GM12874 (cell line): ENCODE data around the gene ATN1.

Experiments used
- TF ChIP-seq, protein P1 (sequence below): IDR thresholded peaks from 2 replicates; pipeline ENCODE4 v1.5.1; 2011; ENCODE audit warnings: low read depth, mild to moderate bottlenecking, control low read depth, low read length, moderate library complexity; ENCODE audit not compliant: insufficient read depth

ATN1 gene

DNA sequence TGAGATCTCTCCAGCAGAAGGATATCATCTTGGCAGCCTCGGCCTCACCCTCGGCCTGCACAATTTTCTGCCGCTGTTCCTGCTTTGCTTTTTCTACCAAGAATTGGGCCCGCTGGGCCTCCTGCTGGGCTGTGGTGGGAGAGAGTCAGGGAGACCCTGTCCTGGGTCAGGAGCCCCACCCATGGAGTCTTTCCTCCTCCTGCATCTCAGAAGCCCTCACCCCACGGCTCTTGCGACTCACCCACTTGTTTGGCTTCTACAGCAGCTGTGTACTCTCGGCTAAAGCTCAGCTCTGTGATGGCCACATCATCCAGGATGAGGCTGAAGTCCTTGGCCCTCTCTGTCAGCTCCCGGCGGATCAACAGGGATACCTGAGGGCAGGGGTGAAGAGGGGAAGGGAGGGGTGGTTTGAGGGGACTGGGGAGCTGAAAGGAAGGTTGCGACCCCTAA is 39.9 kb downstream of the ATN1 start:
- TF ChIP-seq, protein P1, sequence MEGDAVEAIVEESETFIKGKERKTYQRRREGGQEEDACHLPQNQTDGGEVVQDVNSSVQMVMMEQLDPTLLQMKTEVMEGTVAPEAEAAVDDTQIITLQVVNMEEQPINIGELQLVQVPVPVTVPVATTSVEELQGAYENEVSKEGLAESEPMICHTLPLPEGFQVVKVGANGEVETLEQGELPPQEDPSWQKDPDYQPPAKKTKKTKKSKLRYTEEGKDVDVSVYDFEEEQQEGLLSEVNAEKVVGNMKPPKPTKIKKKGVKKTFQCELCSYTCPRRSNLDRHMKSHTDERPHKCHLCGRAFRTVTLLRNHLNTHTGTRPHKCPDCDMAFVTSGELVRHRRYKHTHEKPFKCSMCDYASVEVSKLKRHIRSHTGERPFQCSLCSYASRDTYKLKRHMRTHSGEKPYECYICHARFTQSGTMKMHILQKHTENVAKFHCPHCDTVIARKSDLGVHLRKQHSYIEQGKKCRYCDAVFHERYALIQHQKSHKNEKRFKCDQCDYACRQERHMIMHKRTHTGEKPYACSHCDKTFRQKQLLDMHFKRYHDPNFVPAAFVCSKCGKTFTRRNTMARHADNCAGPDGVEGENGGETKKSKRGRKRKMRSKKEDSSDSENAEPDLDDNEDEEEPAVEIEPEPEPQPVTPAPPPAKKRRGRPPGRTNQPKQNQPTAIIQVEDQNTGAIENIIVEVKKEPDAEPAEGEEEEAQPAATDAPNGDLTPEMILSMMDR, result no peak

DNA sequence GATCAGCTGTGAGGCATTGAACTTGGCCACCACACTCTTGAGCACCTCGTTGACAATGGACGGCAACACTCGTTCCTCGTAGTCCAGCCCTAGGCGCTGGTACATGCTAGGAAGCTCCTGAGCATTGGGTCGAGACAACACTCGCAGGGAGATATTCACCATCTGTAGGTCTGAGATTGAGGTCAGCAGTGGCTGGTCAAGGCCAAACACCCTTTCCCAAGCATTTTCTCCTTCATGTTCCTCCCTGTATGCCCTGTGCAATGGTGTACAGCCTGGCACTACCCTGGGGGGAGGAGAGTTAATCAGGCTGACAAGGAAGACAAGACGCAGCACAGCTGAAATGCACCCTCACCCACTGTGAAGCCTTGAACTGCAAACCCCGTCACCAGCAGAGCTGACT is 40.7 kb downstream of the ATN1 start:
- TF ChIP-seq, protein P1, result no peak

DNA sequence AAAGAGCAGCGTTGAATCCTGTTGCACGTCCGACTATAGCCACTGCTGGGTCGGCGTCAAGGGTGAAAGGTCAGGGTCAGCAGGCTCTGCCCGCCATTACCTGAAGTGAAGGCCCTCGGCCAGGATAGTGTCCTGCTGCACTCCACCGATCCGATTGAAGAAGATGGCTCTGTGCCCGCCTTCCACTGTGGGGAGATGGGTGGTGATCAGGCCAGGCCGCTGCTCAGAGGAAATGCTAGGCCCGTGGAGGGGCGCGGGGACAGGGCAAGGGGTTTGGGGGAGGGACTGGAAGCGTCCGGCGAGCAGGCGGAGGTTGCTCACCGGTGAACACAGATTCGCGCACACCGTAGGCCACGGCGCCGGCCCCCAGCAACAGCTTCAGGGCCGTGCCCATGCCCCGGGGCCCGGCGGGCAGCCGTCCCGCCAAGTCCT is 42.4 kb downstream of the ATN1 start:
- TF ChIP-seq, protein P1, result no peak

DNA sequence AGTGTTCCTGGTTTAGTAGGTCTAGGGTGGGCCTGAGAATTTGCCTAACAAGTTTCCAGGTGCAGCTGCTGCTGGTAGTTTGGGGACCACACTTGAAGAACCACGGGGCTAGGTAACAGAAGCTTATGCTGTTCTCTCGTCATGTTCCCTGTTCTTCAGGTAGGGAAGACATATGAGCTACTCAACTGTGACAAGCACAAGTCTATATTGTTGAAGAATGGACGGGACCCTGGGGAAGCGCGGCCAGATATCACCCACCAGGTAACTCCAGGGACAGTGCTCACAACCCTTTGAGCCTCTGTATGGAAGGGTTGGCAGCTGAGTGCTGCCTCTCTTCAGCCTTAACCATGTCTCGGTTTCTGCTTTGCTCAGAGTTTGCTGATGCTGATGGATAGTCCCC is 46.4 kb downstream of the ATN1 start:
- TF ChIP-seq, protein P1, result no peak

DNA sequence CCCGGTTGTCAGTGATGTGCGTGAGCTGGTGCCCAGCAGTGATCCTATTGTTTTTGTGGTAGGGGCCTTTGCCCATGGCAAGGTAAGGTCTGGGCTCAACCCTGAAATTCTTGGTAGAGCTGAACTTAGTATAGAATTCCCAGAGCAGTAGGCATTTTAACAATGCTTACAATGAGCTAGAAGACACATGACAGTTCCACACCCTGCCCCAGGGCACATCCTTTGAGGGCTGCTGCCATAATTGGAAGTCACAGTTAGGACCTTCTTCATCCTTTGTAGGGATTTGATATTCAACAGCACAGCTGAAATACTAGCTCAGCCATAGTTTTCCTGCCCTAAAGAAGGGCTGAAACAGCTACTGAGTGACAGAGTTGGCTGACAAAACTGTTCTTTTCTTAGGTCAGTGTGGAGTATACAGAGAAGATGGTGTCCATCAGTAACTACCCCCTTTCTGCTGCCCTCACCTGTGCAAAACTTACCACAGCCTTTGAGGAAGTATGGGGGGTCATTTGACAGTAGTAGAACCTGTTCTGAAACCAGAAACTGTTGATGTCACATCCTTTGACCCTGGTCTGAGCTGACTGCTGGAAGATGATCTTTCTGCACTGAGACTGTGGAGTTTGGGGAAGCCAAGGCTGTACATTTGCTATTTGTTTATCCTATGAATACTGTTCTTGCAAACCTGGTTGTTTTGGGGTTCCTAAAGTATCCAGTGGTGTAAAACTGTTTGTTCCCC is 47.7 kb downstream of the ATN1 start:
- TF ChIP-seq, protein P1, result no peak

DNA sequence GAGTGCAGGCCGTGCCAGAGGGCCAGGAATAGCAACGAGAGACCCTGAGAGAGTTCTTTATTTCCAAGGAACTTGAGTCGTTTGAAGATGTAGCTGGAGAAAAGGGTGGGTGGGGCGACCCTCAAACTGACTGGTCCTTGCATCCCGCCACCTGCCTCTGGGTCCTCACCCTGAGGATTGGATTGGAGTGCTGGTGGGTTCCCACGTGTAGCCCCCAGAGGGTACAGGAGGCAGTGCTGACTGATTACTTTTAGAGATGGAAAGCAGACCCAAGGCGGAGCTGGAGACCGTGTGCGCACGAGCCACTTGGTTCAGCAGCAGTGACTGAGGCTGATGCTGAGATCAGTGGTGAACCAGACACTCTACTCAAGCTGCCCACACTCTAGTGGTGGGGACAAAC is 49.9 kb downstream of the ATN1 start:
- TF ChIP-seq, protein P1, result no peak

DNA sequence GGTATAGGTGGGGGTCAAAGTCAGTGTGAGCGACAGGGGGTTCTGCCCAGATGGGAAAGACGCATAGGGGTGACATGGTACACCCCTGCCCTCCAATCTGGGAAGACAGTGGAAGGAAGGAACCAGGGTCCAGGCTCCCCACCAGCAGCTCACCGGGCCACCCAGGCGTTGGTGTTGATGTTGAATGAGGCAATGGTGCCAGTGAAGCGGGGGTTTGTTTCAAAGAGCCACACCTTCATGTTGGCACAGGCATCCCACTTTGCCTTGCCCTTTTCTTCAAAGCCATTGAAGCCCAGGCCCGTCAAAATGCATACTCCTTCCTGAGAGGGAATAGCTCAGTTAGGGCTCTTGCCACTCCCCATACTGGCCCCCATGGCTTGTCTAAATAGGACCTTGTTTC is 50.4 kb downstream of the ATN1 start:
- TF ChIP-seq, protein P1, result no peak
